ENCODE measurements around the gene TSTD1. TPM values are rescaled to one million over a fixed set of nuclear protein-coding genes. Genes with fewer than 3 reads are reported as not detected.

Gene TSTD1
- total RNA-seq, 1 experiment from 2014 or later, result 116 TPM

GRCh38 chr1:161037661-161038522 is 872 bp downstream of the TSTD1 start (continued):
- TF ChIP-seq SP1 (IDR thresholded peaks at IDR 0.05; ENCODE audit: low read depth) (no peak), POLR2A (IDR thresholded peaks at IDR 0.05; ENCODE audit: borderline replicate concordance, extremely low read depth, insufficient read depth, insufficient read length) (no peak), EZH2phosphoT487 (IDR thresholded peaks at IDR 0.05; ENCODE audit: borderline replicate concordance) (no peak), POLR2AphosphoS5 (IDR thresholded peaks at IDR 0.05; ENCODE audit: low read depth, low read length) (no peak)

- CTCF ChIA-PET, result no interaction called here
- RAD21 ChIA-PET (ENCODE audit: low non-redundant PET in 1 of 2, low total read pairs in 2 of 2, uncharacterized antibody in 2 of 2, unreplicated experiment in 2 of 2), result interaction anchor here in 1 of 2 experiments (0.7 kb wide), 1 partner anchor 106 kb away, joined by 5 read pairs; no protein-coding TSS in a partner anchor
- Histone ChIP-seq H3K36me3 (ENCODE audit: control insufficient read depth in 1 of 2, insufficient read depth in 2 of 2, low read length in 2 of 2) (no peaks in the 10 kb centered on the region; a peak in 1 of 4 replicates), H3K4me2 (ENCODE audit: low read length) (peak overlapping the region; percentile 60), H3K79me2 (ENCODE audit: insufficient read depth, low read length) (peaks cover 52% of the 10 kb centered on the region), H4K20me1 (ENCODE audit: insufficient read depth) (no peaks in the 10 kb centered on the region), H3K9me2 (ENCODE audit: insufficient read depth) (no peaks in the 10 kb centered on the region), H3K4me3 (replicated peaks in 1 of 2; ENCODE audit: low read depth in 1 of 2, low read length in 2 of 2) (0 out of 4 replicates have a peak overlapping the region, but pooled peaks of 1 of the 2 experiments have one; percentile 29), H3K4me1 (ENCODE audit: control insufficient read depth in 1 of 2, insufficient read depth in 2 of 2, low read length in 2 of 2) (peaks cover 17 to 43% of the 10 kb centered on the region in 2 experiments), H3K9ac (ENCODE audit: low read length) (no peak overlapping the region), H2AFZ (ENCODE audit: low read depth, low read length, poor library complexity, severe bottlenecking) (no peak overlapping the region), H3K27ac (ENCODE audit: low read depth, low read length) (no peak overlapping the region), H3K9me3 (ENCODE audit: control insufficient read depth in 1 of 2, insufficient read depth in 1 of 2, low read depth in 1 of 2, low read length in 2 of 2) (no peaks in the 10 kb centered on the region), H3K27me3 (ENCODE audit: insufficient read depth, low read length) (no peaks in the 10 kb centered on the region)
- POLR2A ChIA-PET, result interaction anchor here (0.8 to 3.2 kb wide), 2 partner anchors 12 kb away, joined by 3 to 18 read pairs; partner anchors contain the start of genes F11R and USF1
- BruUV-seq (replicated peaks), result no TSS peak
- DNase-seq (ENCODE audit: low read depth, low spot score) (peak; percentile 57), ATAC-seq (peak; percentile 45; the same call in 1 of the 2 replicates)
- intact Hi-C loops (cut with micrococcal nuclease), result no loop called here
- TF ChIP-seq MAX (IDR thresholded peaks at IDR 0.05) (0 out of 2 replicates have a peak, but pooled peaks have one; percentile 21), SP1 (IDR thresholded peaks at IDR 0.05; ENCODE audit: low read depth) (peak; percentile 55), SIN3A (IDR thresholded peaks at IDR 0.05; ENCODE audit: low read depth) (no peak), FOSL1 (IDR thresholded peaks at IDR 0.05; ENCODE audit: low read depth) (peak; percentile 64), RAD21 (IDR thresholded peaks at IDR 0.05; ENCODE audit: low read depth) (no peak), EGR1 (IDR thresholded peaks at IDR 0.05; ENCODE audit: low read depth) (0 out of 2 replicates have a peak, but pooled peaks have one; percentile 18), JUND (IDR thresholded peaks at IDR 0.05) (peak; percentile 71), SRF (IDR thresholded peaks at IDR 0.05; ENCODE audit: low read depth) (no peak), ZNF274 (IDR thresholded peaks at IDR 0.05; ENCODE audit: low read depth, low read length) (no peak), CBX3 (IDR thresholded peaks at IDR 0.05; ENCODE audit: low read depth) (peak; percentile 68; the same call in 1 of the 2 replicates), YY1 (IDR thresholded peaks at IDR 0.05; ENCODE audit: extremely low read depth, insufficient replicate concordance, low read depth, low read length) (no peak), CTCF (IDR thresholded peaks at IDR 0.05 in 2 of 3, conservative IDR thresholded peaks at IDR 0.05 in 1 of 3; ENCODE audit: borderline replicate concordance in 1 of 3, insufficient read depth in 1 of 3, low read depth in 2 of 3, low read length in 2 of 3) (no peak), ATF3 (IDR thresholded peaks at IDR 0.05) (no peak; the same call in 1 of the 2 replicates), TCF7L2 (IDR thresholded peaks at IDR 0.05; ENCODE audit: borderline replicate concordance, extremely low read depth, insufficient read depth, insufficient read length) (no peak), ZFX (IDR thresholded peaks at IDR 0.05) (no peak), ELF1 (IDR thresholded peaks at IDR 0.05; ENCODE audit: borderline replicate concordance, low read depth) (no peak)
Measured at GRCh38 chr1:161033751-161034150, 5.0 kb downstream of the TSTD1 start.
